Heart left ventricle (tissue), 16 donors: ENCODE results near the gene MVB12A. TPM values are rescaled to one million over a fixed set of nuclear protein-coding genes. Genes with fewer than 3 reads are reported as not detected.

Source experiments
- ATAC-seq, 4 donors: fragments of 200-7000 bp; cut with Tn5 transposase; one replicate each; pipeline ENCODE4 v1.9.1; 2020 to 2022; ENCODE audit warnings: moderate library complexity in 4 of 4, mild to moderate bottlenecking in 3 of 4, moderate number of reproducible peaks in 1 of 4
- DNase-seq, 5 donors: peaks; one replicate each; pipeline ENCODE4 v3.0.0-alpha.2; 2020
- H3K27ac ChIP-seq, 12 donors: fragments of 200-600 bp; sonication (generic) in 4 of 12; one replicate each; pipeline versions ENCODE4 v1.5.0 to v1.8.0; 2016 to 2022; ENCODE audit warnings: mild to moderate bottlenecking in 2 of 12
- H3K27me3 ChIP-seq, 9 donors: fragments of 200-600 bp; sonication (generic) in 2 of 9; one replicate each; pipeline versions ENCODE4 v1.5.1 to v1.8.0; 2016 to 2022; ENCODE audit warnings: mild to moderate bottlenecking in 3 of 9
- H3K36me3 ChIP-seq, 9 donors: fragments of 200-600 bp; sonication (generic) in 2 of 9; one replicate each; pipeline versions ENCODE4 v1.5.0 to v1.8.0; 2018 to 2022; ENCODE audit warnings: mild to moderate bottlenecking in 2 of 9
- H3K4me1 ChIP-seq, 12 donors: fragments of 200-600 bp; sonication (generic) in 4 of 12; one replicate each; pipeline versions ENCODE4 v1.5.0 to v1.8.0; 2016 to 2022; ENCODE audit warnings: mild to moderate bottlenecking in 3 of 12
- H3K4me3 ChIP-seq, 12 donors: fragments of 200-600 bp; sonication (generic) in 4 of 12; one replicate each; pipeline versions ENCODE4 v1.5.0 to v1.8.0; 2017 to 2022; ENCODE audit warnings: mild to moderate bottlenecking in 9 of 12, moderate library complexity in 4 of 12
- H3K9me3 ChIP-seq, 12 donors: fragments of 200-600 bp; sonication (generic) in 4 of 12; one replicate each; pipeline versions ENCODE4 v1.5.0 to v1.8.0; 2016 to 2022; ENCODE audit warnings: mild to moderate bottlenecking in 1 of 12
- POLR2A ChIP-seq, 2 donors: fragments of 450-650 bp; IDR thresholded peaks; one replicate each; pipeline ENCODE4 v1.6.1; 2017; ENCODE audit warnings: antibody characterized with exemption in 2 of 2, mild to moderate bottlenecking in 2 of 2, moderate library complexity in 2 of 2
- WGBS, 4 donors: extraction: QIAGEN DNeasy Blood & Tissue Kit in 2 of 4; methylation state at CpG; one replicate each; pipeline versions ENCODE4 v1.1.5 to v1.1.7; 2013 to 2018; 5-methylcytosine and 5-hydroxymethylcytosine counted together
- intact Hi-C, 10 donors: fragments of 100-400 bp; cut with DNase I; formaldehyde crosslinking; loops; one replicate each; pipeline versions ENCODE4 v1.11.1 to v1.14.2; 2022
- polyA plus RNA-seq, 2 donors: library from polyadenylated mRNA; stranded (reverse); fragments of 200-250 nt; gene quantifications; one replicate each; pipeline ENCODE4 v1.2.3, GENCODE V29; 2013
- total RNA-seq, 9 donors: library from RNA; depleted of rRNA in 2 of 9; stranded (reverse); fragments of >200 nt in 2 of 9; fragmentation: NEBNext Ultra II Directional in 3 of 9; extraction: Animal tissue kit (Norgen Biotek cat#: 25700) in 3 of 9; gene quantifications; one replicate each; pipeline versions ENCODE4 v1.1.0 to v1.2.4, GENCODE V29; 2016 to 2023
- TF ChIP-seq, protein P1 (sequence below), 12 donors: fragments of 200-600 bp; sonication (generic) in 4 of 12; IDR thresholded peaks; one replicate each; pipeline versions ENCODE4 v1.5.0 to v1.8.0; 2018 to 2022; ENCODE audit warnings: antibody characterized with exemption in 12 of 12, mild to moderate bottlenecking in 5 of 12
- donor health status: ischemic (EF 13 %, LVEDD 7.1; RV severe dilation, severe dysfunction).
- donor health status: healthy with polysubstance abuse.
- donor health status: DM: no; HTN: yes; CAD: no.
- donor health status: DM: no; HTN: no; CAD: no.
- donor health status: ischemic (EF 25% LVEDD 6.9; RV normal size, moderate dysfunction).
- donor health status: ischemic (EF 25% LVEDD 5.7; RV mildly dilated, moderate dysfunction).
- donor health status: healthy.
- donor health status: DM: yes; HTN: yes; CAD: no.
- donor health status: ischemic (EF 35%, LVEDD 5.7; RV mildly dilated, moderate dysfunction).
- donor health status: nonischemic (EF 11% LVEDD 7.7; RV severe dilation, severe dysfunction).
- donor health status: DM: yes; HTN: yes; CAD: no.
- donor health status: PGD.
- donor health status: ischemic (EF 29% LVEDD 5.4; RV normal size, mild dysfunction).
- donor health status: nonischemic (EF 23%, LVEDD 6.1; RV moderate dilation, normal function).

MVB12A gene
- total and polyA plus RNA-seq, 11 donors = 11.8 to 46.5 (median 21.3) TPM

GRCh38 chr19:17418710-17419109, 1.1 kb upstream of the MVB12A start:
- ATAC-seq = no peak
- Histone ChIP-seq H3K9me3 (no peaks in the 10 kb centered on the region), H3K27me3 (no peaks in the 10 kb centered on the region), H3K27ac (peak overlapping the region in 6 of 12 donors; percentile 77 to 90 (median 83)), H3K4me3 (peak overlapping the region in 2 of 12 donors; percentile 89 to 97), H3K36me3 (peaks cover 0 to 15% (median 7%) of the 10 kb centered on the region in 9 donors), H3K4me1 (peaks cover 0 to 22% (median 10%) of the 10 kb centered on the region in 12 donors)
- no peak for DNase-seq
- TF ChIP-seq, protein P1, sequence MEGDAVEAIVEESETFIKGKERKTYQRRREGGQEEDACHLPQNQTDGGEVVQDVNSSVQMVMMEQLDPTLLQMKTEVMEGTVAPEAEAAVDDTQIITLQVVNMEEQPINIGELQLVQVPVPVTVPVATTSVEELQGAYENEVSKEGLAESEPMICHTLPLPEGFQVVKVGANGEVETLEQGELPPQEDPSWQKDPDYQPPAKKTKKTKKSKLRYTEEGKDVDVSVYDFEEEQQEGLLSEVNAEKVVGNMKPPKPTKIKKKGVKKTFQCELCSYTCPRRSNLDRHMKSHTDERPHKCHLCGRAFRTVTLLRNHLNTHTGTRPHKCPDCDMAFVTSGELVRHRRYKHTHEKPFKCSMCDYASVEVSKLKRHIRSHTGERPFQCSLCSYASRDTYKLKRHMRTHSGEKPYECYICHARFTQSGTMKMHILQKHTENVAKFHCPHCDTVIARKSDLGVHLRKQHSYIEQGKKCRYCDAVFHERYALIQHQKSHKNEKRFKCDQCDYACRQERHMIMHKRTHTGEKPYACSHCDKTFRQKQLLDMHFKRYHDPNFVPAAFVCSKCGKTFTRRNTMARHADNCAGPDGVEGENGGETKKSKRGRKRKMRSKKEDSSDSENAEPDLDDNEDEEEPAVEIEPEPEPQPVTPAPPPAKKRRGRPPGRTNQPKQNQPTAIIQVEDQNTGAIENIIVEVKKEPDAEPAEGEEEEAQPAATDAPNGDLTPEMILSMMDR (IDR thresholded peaks at IDR 0.05) = no peak
- TF ChIP-seq POLR2A (IDR thresholded peaks at IDR 0.05) = no peak
- WGBS, 4 donors = 47 to 58% (median 51%) methylated on average over 3 of the region's 3 CpGs
- intact Hi-C loops = loop anchor here in 1 of 10 donors (1.0 kb wide), 1 partner anchor 51 kb away; no protein-coding TSS in a partner anchor

DNA sequence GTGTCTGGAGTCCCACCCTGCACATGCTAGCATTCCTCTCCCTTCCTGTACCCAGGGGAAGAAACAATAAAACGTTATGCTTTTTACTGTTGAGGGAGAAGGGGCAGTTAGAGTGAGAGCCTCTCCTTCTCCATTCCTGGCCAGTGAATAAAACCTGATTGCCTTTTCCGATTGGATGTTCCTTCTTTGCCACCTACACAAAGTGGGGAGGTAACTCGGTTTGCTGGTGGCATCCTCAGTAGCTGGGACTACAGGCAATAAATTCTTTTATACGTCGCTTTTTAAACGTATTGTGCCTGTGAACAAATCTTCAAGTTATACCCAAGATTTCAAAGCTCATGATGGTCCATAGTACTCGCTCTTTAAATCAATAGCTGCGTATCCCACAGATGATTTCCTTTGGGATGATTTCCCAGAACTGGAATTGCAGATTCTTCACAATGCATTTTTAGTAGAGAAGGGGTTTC, 660 bp upstream of the MVB12A start:
- WGBS, 4 donors = 28 to 38% (median 33%) methylated on average over 8 of the region's 8 CpGs
- TF ChIP-seq, protein P1 (IDR thresholded peaks at IDR 0.05) = no peak
- no peak for TF ChIP-seq POLR2A (IDR thresholded peaks at IDR 0.05)
- Histone ChIP-seq H3K9me3 (no peaks in the 10 kb centered on the region), H3K4me3 (peak overlapping the region in 11 of 12 donors; percentile 14 to 98 (median 89)), H3K27me3 (no peaks in the 10 kb centered on the region), H3K4me1 (peaks cover 0 to 18% (median 9%) of the 10 kb centered on the region in 12 donors), H3K27ac (peak overlapping the region in 11 of 12 donors; percentile 61 to 90 (median 83)), H3K36me3 (peaks cover 0 to 13% (median 8%) of the 10 kb centered on the region in 9 donors)
- ATAC-seq (no peak), DNase-seq (no peak)
- intact Hi-C loops = loop anchor here in 1 of 10 donors (1.0 kb wide), 1 partner anchor 50 kb away; no protein-coding TSS in a partner anchor

DNA sequence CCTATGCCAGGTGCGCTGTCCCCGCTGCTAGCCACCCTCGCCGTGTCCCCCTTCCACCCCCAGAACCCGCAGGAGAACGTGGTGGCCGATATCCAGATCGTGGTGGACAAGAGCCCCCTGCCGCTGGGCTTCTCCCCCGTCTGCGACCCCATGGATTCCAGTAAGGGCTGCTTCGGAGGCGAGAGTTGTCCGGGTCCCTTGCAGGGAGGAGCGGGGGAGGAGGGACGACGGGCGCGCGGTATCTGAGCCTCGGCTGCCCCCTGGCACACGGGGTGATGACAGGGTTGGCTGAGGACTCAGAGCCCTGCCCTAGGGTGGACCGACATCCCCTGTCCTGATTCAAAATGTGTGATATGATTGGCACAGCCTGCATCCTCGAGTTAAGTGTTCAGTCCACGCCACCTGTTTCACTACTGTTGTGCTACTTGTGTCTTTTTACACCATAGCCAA, 653 bp downstream of the MVB12A start:
- Histone ChIP-seq H3K4me3 (peak overlapping the region; percentile 46 to 98 (median 88)), H3K4me1 (peaks cover 0 to 23% (median 10%) of the 10 kb centered on the region in 12 donors), H3K36me3 (peaks cover 0 to 11% (median 0%) of the 10 kb centered on the region in 9 donors), H3K27ac (peak overlapping the region in 10 of 12 donors; percentile 45 to 86 (median 79)), H3K9me3 (no peaks in the 10 kb centered on the region), H3K27me3 (no peaks in the 10 kb centered on the region)
- 4 to 8% (median 5%) methylated on average over 16 to 25 of the region's 25 CpGs for WGBS, 4 donors
- ATAC-seq = peak in 3 of 4 donors; percentile 17 to 41 (median 27)
- TF ChIP-seq POLR2A (IDR thresholded peaks at IDR 0.05) = no peak
- TF ChIP-seq, protein P1 (IDR thresholded peaks at IDR 0.05) = peak in 3 of 12 donors; percentile 11 to 16 (median 14)
- DNase-seq = peak in 3 of 5 donors; percentile 35 to 52 (median 40)
- intact Hi-C loops = loop anchor here in 1 of 10 donors (5.0 kb wide), 1 partner anchor 42 kb away; the partner anchor contains the start of gene NXNL1

DNA sequence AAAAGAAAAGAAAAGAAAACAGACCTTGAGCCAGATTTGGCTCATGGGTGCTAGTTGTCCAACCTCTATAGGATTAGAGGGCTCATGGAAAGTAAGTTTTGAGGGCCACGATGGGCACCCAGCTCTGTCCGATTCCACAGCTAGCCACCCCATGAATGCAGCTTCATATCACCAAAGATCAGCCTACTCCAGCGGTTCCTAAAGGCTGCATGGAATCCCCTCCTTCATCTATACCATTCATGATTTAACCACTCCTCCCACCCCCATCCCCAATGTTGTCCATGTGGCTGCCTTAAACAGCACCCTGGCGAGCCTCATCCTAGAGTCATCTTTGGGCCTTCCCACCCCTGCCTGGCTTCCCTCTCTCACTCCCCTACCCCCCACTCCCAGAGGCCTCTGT, 2.1 kb downstream of the MVB12A start:
- 95 to 99% (median 97%) methylated on average over 4 of the region's 4 CpGs for WGBS, 4 donors
- Histone ChIP-seq H3K27ac (no peak overlapping the region), H3K4me3 (no peak overlapping the region), H3K27me3 (no peaks in the 10 kb centered on the region), H3K4me1 (peaks cover 0 to 23% (median 10%) of the 10 kb centered on the region in 12 donors), H3K9me3 (no peaks in the 10 kb centered on the region), H3K36me3 (peaks cover 0 to 11% (median 0%) of the 10 kb centered on the region in 9 donors)
- DNase-seq (no peak), ATAC-seq (no peak)
- intact Hi-C loops = loop anchor here in 1 of 10 donors (5.0 kb wide), 1 partner anchor 40 kb away; the partner anchor contains the start of gene NXNL1
- TF ChIP-seq POLR2A (IDR thresholded peaks at IDR 0.05) = no peak
- TF ChIP-seq, protein P1 (IDR thresholded peaks at IDR 0.05) = no peak
